ENCODE data around the gene CTU2. TPM values are rescaled to one million over a fixed set of nuclear protein-coding genes. Genes with fewer than 3 reads are reported as not detected.
A peak's percentile ranks its signal among the peaks of the same experiment; 100 is the strongest.

Gene CTU2
- total RNA-seq, 1 donor from 2014 or later, result 27.1 TPM

GRCh38 chr16:88762258-88762870 is 56.1 kb downstream of the CTU2 start:
- H3K27me3 Mint-ChIP-seq, result no peaks in the 10 kb centered on the region
- H3K4me1 Mint-ChIP-seq (ENCODE audit: unreplicated experiment), result peaks cover 25% of the 10 kb centered on the region
- no peak for TF ChIP-seq CTCF (conservative IDR thresholded peaks at IDR 0.05)
- H3K9me3 Mint-ChIP-seq, result no peaks in the 10 kb centered on the region
- H3K27ac Mint-ChIP-seq, result no peak overlapping the region
- H3K36me3 Mint-ChIP-seq, result no peaks in the 10 kb centered on the region
- H3K4me3 Mint-ChIP-seq, result no peak overlapping the region
- no peak for DNase-seq (ENCODE audit: extremely low spot score, unreplicated experiment)

GRCh38 chr16:88762941-88763340 is 56.6 kb downstream of the CTU2 start:
- no peaks in the 10 kb centered on the region for H3K36me3 Mint-ChIP-seq
- peak overlapping the region; percentile 85 for H3K27ac Mint-ChIP-seq
- H3K4me3 Mint-ChIP-seq, result no peak overlapping the region
- DNase-seq (ENCODE audit: extremely low spot score, unreplicated experiment), result no peak
- TF ChIP-seq CTCF (conservative IDR thresholded peaks at IDR 0.05), result no peak
- H3K9me3 Mint-ChIP-seq, result no peaks in the 10 kb centered on the region
- peaks cover 26% of the 10 kb centered on the region for H3K4me1 Mint-ChIP-seq (ENCODE audit: unreplicated experiment)
- no peaks in the 10 kb centered on the region for H3K27me3 Mint-ChIP-seq

GRCh38 chr16:88763502-88764053 is 57.3 kb downstream of the CTU2 start:
- peak; percentile 23 for TF ChIP-seq CTCF (conservative IDR thresholded peaks at IDR 0.05)
- no peak for DNase-seq (ENCODE audit: extremely low spot score, unreplicated experiment)
- Mint-ChIP-seq H3K27me3 (no peaks in the 10 kb centered on the region), H3K9me3 (no peaks in the 10 kb centered on the region), H3K4me1 (ENCODE audit: unreplicated experiment) (peaks cover 24% of the 10 kb centered on the region), H3K27ac (peak overlapping the region; percentile 85), H3K36me3 (no peaks in the 10 kb centered on the region), H3K4me3 (peak overlapping the region; percentile 47)

GRCh38 chr16:88764080-88764479 is 57.8 kb downstream of the CTU2 start:
- no peak for TF ChIP-seq CTCF (conservative IDR thresholded peaks at IDR 0.05)
- no peaks in the 10 kb centered on the region for H3K9me3 Mint-ChIP-seq
- H3K4me3 Mint-ChIP-seq, result no peak overlapping the region
- H3K27me3 Mint-ChIP-seq, result no peaks in the 10 kb centered on the region
- H3K36me3 Mint-ChIP-seq, result no peaks in the 10 kb centered on the region
- H3K4me1 Mint-ChIP-seq (ENCODE audit: unreplicated experiment), result peaks cover 22% of the 10 kb centered on the region
- H3K27ac Mint-ChIP-seq, result peak overlapping the region; percentile 85
- DNase-seq (ENCODE audit: extremely low spot score, unreplicated experiment), result no peak

- H3K4me1 Mint-ChIP-seq (ENCODE audit: unreplicated experiment), result peaks cover 22% of the 10 kb centered on the region
- no peaks in the 10 kb centered on the region for H3K27me3 Mint-ChIP-seq
- H3K9me3 Mint-ChIP-seq, result no peaks in the 10 kb centered on the region
- peak overlapping the region; percentile 85 for H3K27ac Mint-ChIP-seq
- no peaks in the 10 kb centered on the region for H3K36me3 Mint-ChIP-seq
- peak overlapping the region; percentile 25 for H3K4me3 Mint-ChIP-seq
- DNase-seq (ENCODE audit: extremely low spot score, unreplicated experiment), result no peak
- no peak for TF ChIP-seq CTCF (conservative IDR thresholded peaks at IDR 0.05)
Measured at GRCh38 chr16:88764913-88765349, 58.6 kb downstream of the CTU2 start.

Small RNA genes within 50 kb of the gene (microRNA-seq; reads per million reads assigned to microRNA genes)
- not detected for gene MIR4722

Other genes starting within 250 kb of the CTU2 start
- gene ZC3H18, start 136.1 kb upstream of the CTU2 start, total RNA-seq (ENCODE audit: low replicate concordance), result 56.5 and 70.2 TPM in 2 replicates
- gene IL17C, start 67.9 kb upstream of the CTU2 start, total RNA-seq (ENCODE audit: low replicate concordance), result 0.39 TPM in 1 of 2 replicates, not detected in the other
- 120 and 144 TPM in 2 replicates for gene CYBA, start 55.5 kb upstream of the CTU2 start, total RNA-seq (ENCODE audit: low replicate concordance)
- 59.0 and 60.6 TPM in 2 replicates for gene MVD, start 43.4 kb upstream of the CTU2 start, total RNA-seq (ENCODE audit: low replicate concordance)
- 0.68 and 0.79 TPM in 2 replicates for gene SNAI3, start 20.0 kb upstream of the CTU2 start, total RNA-seq (ENCODE audit: low replicate concordance)
- 11.9 and 20.1 TPM in 2 replicates for gene RNF166, start 95 bp upstream of the CTU2 start, total RNA-seq (ENCODE audit: low replicate concordance)
- 33.3 and 94.7 TPM in 2 replicates for gene PIEZO1, start 78.7 kb downstream of the CTU2 start, total RNA-seq (ENCODE audit: low replicate concordance)
- gene CDT1, start 97.3 kb downstream of the CTU2 start, total RNA-seq (ENCODE audit: low replicate concordance), result 17.7 and 36.8 TPM in 2 replicates
- 116 and 153 TPM in 2 replicates for gene APRT, start 105.4 kb downstream of the CTU2 start, total RNA-seq (ENCODE audit: low replicate concordance)
- gene GALNS, start 150.4 kb downstream of the CTU2 start, total RNA-seq (ENCODE audit: low replicate concordance), result 30.2 and 32.5 TPM in 2 replicates
- gene TRAPPC2L, start 150.6 kb downstream of the CTU2 start, total RNA-seq (ENCODE audit: low replicate concordance), result 80.4 and 91.4 TPM in 2 replicates
- 0.31 TPM in 1 of 2 replicates, not detected in the other for gene PABPN1L, start 160.2 kb downstream of the CTU2 start, total RNA-seq (ENCODE audit: low replicate concordance)